SK-N-SH (cell line): ENCODE data around the gene ARFIP1. TPM values are rescaled to one million over a fixed set of nuclear protein-coding genes. Genes with fewer than 3 reads are reported as not detected.

Source experiments
- CTCF ChIA-PET: fragments of 300-600, 350-600 bp; formaldehyde crosslinking; extraction: SDS; loops from one replicate; lab custom pipeline; 2021; lab: Yijun Ruan, JAX
- POLR2A ChIA-PET: fragments of 350-600 bp; sonication (Branson Sonifier 250); formaldehyde crosslinking; extraction: SDS; loops from one replicate; lab custom pipeline; 2020; ENCODE audit warnings: antibody characterized with exemption, inconsistent platforms; lab: Yijun Ruan, JAX
- DNase-seq: peaks from one replicate; pipeline ENCODE4 v3.0.0; 2012
- H2AFZ ChIP-seq: fragments of 200-600 bp; sonication (generic); 2 replicates; pipeline ENCODE4 v1.8.1; 2016; ENCODE audit warnings: antibody characterized with exemption, mild to moderate bottlenecking, low read depth
- H3F3A ChIP-seq: fragments of 200-600 bp; sonication (generic); replicated peaks from 2 replicates; pipeline ENCODE3; 2016; ENCODE audit warnings: antibody characterized with exemption, mild to moderate bottlenecking; ENCODE audit not compliant: insufficient read depth
- H3K27ac ChIP-seq, 2 experiments: fragments of 200-500 bp in 1 of 2; fragments of 200-600 bp in 1 of 2; sonication (Bioruptor generic) in 1 of 2; sonication (generic), shearing (Covaris generic) in 1 of 2; 2 replicates each; pipeline versions ENCODE4 v1.5.1 to v1.6.1; 2014 to 2016; ENCODE audit warnings: low read depth in 2 of 2, inconsistent platforms in 1 of 2, low read length in 1 of 2, mild to moderate bottlenecking in 1 of 2, mixed read lengths in 1 of 2
- H3K27me3 ChIP-seq: fragments of 200-600 bp; sonication (generic), shearing (Covaris generic); 2 replicates; pipeline ENCODE4 v1.6.1; 2016; ENCODE audit warnings: mixed run types; ENCODE audit not compliant: insufficient read depth
- H3K36me3 ChIP-seq, 2 experiments: fragments of 200-500 bp in 1 of 2; fragments of 200-600 bp in 1 of 2; sonication (Bioruptor generic) in 1 of 2; sonication (generic) in 1 of 2; replicated peaks in 1 of 2; 2 replicates each; pipeline versions ENCODE3 to v1.5.1; 2014 to 2016; ENCODE audit warnings: low read length in 1 of 2, mild to moderate bottlenecking in 1 of 2; ENCODE audit not compliant: insufficient read depth in 2 of 2, control insufficient read depth in 1 of 2
- H3K4me1 ChIP-seq, 2 experiments: fragments of 200-500 bp in 1 of 2; fragments of 200-600 bp in 1 of 2; sonication (Bioruptor generic) in 1 of 2; sonication (generic), shearing (Covaris generic) in 1 of 2; 2 replicates each; pipeline versions ENCODE4 v1.5.1 to v1.6.1; 2014 to 2016; ENCODE audit warnings: low read depth in 1 of 2, low read length in 1 of 2, mixed run types in 1 of 2; ENCODE audit not compliant: insufficient read depth in 2 of 2, control insufficient read depth in 1 of 2
- H3K4me2 ChIP-seq: fragments of 200-600 bp; sonication (generic), shearing (Covaris generic); 2 replicates; pipeline ENCODE4 v1.6.1; 2017; ENCODE audit warnings: mixed run types
- H3K4me3 ChIP-seq, 2 experiments: fragments of 200-500 bp in 1 of 2; fragments of 200-600 bp in 1 of 2; sonication (Bioruptor generic) in 1 of 2; sonication (generic), shearing (Covaris generic) in 1 of 2; 2 replicates each; pipeline versions ENCODE4 v1.5.1 to v1.8.1; 2014 to 2016; ENCODE audit warnings: low read depth in 2 of 2, inconsistent platforms in 1 of 2, low read length in 1 of 2, mild to moderate bottlenecking in 1 of 2, mixed read lengths in 1 of 2, moderate library complexity in 1 of 2
- H3K79me2 ChIP-seq: fragments of 200-600 bp; sonication (generic); 2 replicates; pipeline ENCODE4 v1.8.1; 2017; ENCODE audit warnings: mild to moderate bottlenecking; ENCODE audit not compliant: insufficient read depth
- H3K9ac ChIP-seq: fragments of 200-600 bp; sonication (generic); 2 replicates; pipeline ENCODE4 v1.6.1; 2017; ENCODE audit warnings: mixed run types
- H3K9me2 ChIP-seq: fragments of 200-600 bp; sonication (generic); 2 replicates; pipeline ENCODE4 v1.6.1; 2017; ENCODE audit warnings: mixed run types
- H3K9me3 ChIP-seq: fragments of 200-600 bp; sonication (generic); 2 replicates; pipeline ENCODE4 v1.6.1; 2017; ENCODE audit warnings: mixed run types, mild to moderate bottlenecking, moderate library complexity
- H4K20me1 ChIP-seq: fragments of 200-600 bp; sonication (generic); 2 replicates; pipeline ENCODE4 v1.6.1; 2017; ENCODE audit warnings: mild to moderate bottlenecking, mixed run types; ENCODE audit not compliant: insufficient read depth
- CHD2 ChIP-seq: fragments of 150-350 bp; IDR thresholded peaks from 2 replicates; pipeline ENCODE4 v1.6.1; 2018; ENCODE audit warnings: low read length; ENCODE audit not compliant: partially characterized antibody
- EP300 ChIP-seq, 2 experiments: IDR thresholded peaks; 2 replicates each; pipeline versions ENCODE4 v1.4.0 to v1.6.1; 2012; ENCODE audit warnings: borderline replicate concordance in 1 of 2, low read depth in 1 of 2, low read length in 1 of 2
- EZH2phosphoT487 ChIP-seq: fragments of 200-600 bp; sonication (generic); IDR thresholded peaks from 2 replicates; pipeline ENCODE4 v1.6.1; 2017; ENCODE audit warnings: low read depth, mixed run types, mild to moderate bottlenecking, antibody characterized with exemption, moderate library complexity, borderline replicate concordance
- GATA2 ChIP-seq: sonication (generic); formaldehyde crosslinking; IDR thresholded peaks from 2 replicates; pipeline ENCODE4 v1.5.0; 2020; ENCODE audit warnings: mild to moderate bottlenecking, missing genetic modification reagents
- JUND ChIP-seq: IDR thresholded peaks from 2 replicates; pipeline ENCODE4 v1.4.0; 2012
- NFIC ChIP-seq: IDR thresholded peaks from 2 replicates; pipeline ENCODE4 v1.4.0; 2012; ENCODE audit warnings: borderline replicate concordance
- RCOR1 ChIP-seq: fragments of 150-350 bp; IDR thresholded peaks from 2 replicates; pipeline ENCODE4 v1.6.1; 2017; ENCODE audit warnings: antibody characterized with exemption, low read length
- RFX5 ChIP-seq: IDR thresholded peaks from 2 replicates; pipeline ENCODE4 v1.6.1; 2012; ENCODE audit warnings: mild to moderate bottlenecking, improper control_type of control experiment, low read length
- RXRA ChIP-seq: IDR thresholded peaks from 2 replicates; pipeline ENCODE4 v1.4.0; 2012; ENCODE audit warnings: low read depth, mild to moderate bottlenecking, borderline replicate concordance
- SIN3A ChIP-seq: IDR thresholded peaks from 2 replicates; pipeline ENCODE4 v1.6.1; 2012; ENCODE audit warnings: low read depth, mild to moderate bottlenecking, low read length, moderate library complexity, borderline replicate concordance
- TCF12 ChIP-seq: IDR thresholded peaks from 2 replicates; pipeline ENCODE4 v1.4.0; 2012
- TEAD4 ChIP-seq: IDR thresholded peaks from 2 replicates; pipeline ENCODE4 v1.4.0; 2012; ENCODE audit warnings: mild to moderate bottlenecking, borderline replicate concordance; ENCODE audit not compliant: insufficient read depth
- YY1 ChIP-seq: IDR thresholded peaks from 2 replicates; pipeline ENCODE4 v1.4.0; 2012; ENCODE audit warnings: low read depth, mild to moderate bottlenecking
- WGBS: methylation state at CpG from one replicate; pipeline ENCODE4 v1.1.6; 2017; ENCODE audit warnings: low lambda C conversion rate; 5-methylcytosine and 5-hydroxymethylcytosine counted together
- polyA plus RNA-seq, 3 experiments: library from polyadenylated mRNA; depleted of rRNA; stranded (reverse); fragments of >200 nt; gene quantifications; 2 replicates each; pipeline ENCODE4 v1.2.3, GENCODE V29; 2012
- TF ChIP-seq, protein P1 (sequence below): IDR thresholded peaks from 2 replicates; pipeline ENCODE4 v1.4.0; 2012; ENCODE audit warnings: low read depth
- TF ChIP-seq, protein P2 (sequence below): IDR thresholded peaks from 2 replicates; pipeline ENCODE4 v1.4.0; 2012; ENCODE audit warnings: low read depth, borderline replicate concordance
- TF ChIP-seq, protein P3 (sequence below): fragments of 200-600 bp; sonication (generic); IDR thresholded peaks from 2 replicates; pipeline ENCODE4 v1.6.1; 2017; ENCODE audit warnings: antibody characterized with exemption, mild to moderate bottlenecking, moderate library complexity

Gene ARFIP1
- polyA plus RNA-seq, 1 of the 3 experiments (the other 2 are of a cell fraction): 15.7 TPM

DNA sequence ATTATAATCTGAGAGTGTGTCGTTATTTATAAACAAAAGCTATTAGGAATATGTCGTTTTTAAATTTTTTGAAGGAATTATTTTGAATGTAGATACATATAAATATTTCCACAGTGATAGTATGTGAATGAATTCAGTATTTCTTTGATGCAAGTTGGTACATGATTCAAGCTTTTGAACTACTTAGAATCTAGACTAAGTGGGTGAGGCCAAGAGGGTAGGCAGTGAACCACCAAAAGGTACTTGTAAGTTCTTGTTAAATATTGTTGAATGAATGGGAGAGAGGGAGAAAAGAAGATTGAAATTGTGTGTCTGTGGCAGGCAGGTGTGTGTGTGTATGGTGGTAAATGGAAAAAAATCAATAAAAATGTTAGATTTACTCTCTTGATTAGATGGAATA is 69.6 kb downstream of the ARFIP1 start:
- no peaks in the 10 kb centered on the region for H3K4me1 ChIP-seq
- CTCF ChIA-PET: interaction anchor here (3.6 to 4.0 kb wide), 3 partner anchors 234 to 277 kb away, joined by 17 to 45 read pairs (median 31); no protein-coding TSS in a partner anchor
- H4K20me1 ChIP-seq: no peaks in the 10 kb centered on the region
- POLR2A ChIA-PET: no interaction called here
- H3K27me3 ChIP-seq: no peaks in the 10 kb centered on the region
- no peaks in the 10 kb centered on the region for H3K9me2 ChIP-seq
- no peak overlapping the region for H3K4me3 ChIP-seq
- TF ChIP-seq, protein P1, sequence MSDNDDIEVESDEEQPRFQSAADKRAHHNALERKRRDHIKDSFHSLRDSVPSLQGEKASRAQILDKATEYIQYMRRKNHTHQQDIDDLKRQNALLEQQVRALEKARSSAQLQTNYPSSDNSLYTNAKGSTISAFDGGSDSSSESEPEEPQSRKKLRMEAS: no peak
- no peak for TF ChIP-seq CHD2
- no peak overlapping the region for H3K4me2 ChIP-seq
- H3K27ac ChIP-seq: no peak overlapping the region
- WGBS: 96% methylated on average over 2 of the region's 2 CpGs
- no peaks in the 10 kb centered on the region for H3F3A ChIP-seq
- H3K9ac ChIP-seq: no peak overlapping the region
- peaks cover 0 to 5% of the 10 kb centered on the region in 2 experiments for H3K36me3 ChIP-seq
- H2AFZ ChIP-seq: no peak overlapping the region
- H3K79me2 ChIP-seq: peaks cover 13% of the 10 kb centered on the region
- DNase-seq: no peak
- peaks cover 10% of the 10 kb centered on the region; the same call in 1 of the 2 replicates for H3K9me3 ChIP-seq

DNA sequence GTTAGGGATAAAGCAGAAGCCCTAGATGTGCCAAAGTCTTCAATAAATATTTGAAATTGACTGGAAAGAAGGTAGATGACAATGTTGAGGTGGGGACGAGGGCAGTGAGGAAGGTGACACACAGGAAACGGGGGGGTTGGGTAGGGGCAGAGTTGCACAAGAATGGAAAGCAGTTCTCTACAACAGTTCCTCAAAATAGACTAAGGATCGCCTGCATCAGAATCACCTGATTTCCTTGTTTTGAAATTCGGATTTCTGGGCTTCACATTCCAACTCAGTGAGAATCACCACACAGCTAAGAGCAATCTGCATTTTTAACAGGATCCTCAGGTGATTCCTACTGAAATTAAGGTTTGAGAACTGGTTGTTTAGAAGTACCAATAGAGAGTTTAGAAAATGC is 70.6 kb downstream of the ARFIP1 start:
- Histone ChIP-seq H3K36me3 (peaks cover 0 to 7% of the 10 kb centered on the region in 2 experiments), H3K4me1 (no peaks in the 10 kb centered on the region), H3K9me3 (peaks cover 10% of the 10 kb centered on the region; the same call in 1 of the 2 replicates), H4K20me1 (no peaks in the 10 kb centered on the region), H3K9ac (no peak overlapping the region), H3K9me2 (no peaks in the 10 kb centered on the region), H2AFZ (no peak overlapping the region), H3K4me3 (no peak overlapping the region), H3K27me3 (no peaks in the 10 kb centered on the region), H3K4me2 (no peak overlapping the region), H3K79me2 (peaks cover 21% of the 10 kb centered on the region), H3K27ac (no peak overlapping the region), H3F3A (no peaks in the 10 kb centered on the region)
- DNase-seq: no peak
- 81% methylated on average over 4 of the region's 4 CpGs for WGBS
- POLR2A ChIA-PET: no interaction called here
- CTCF ChIA-PET: interaction anchor here (1.2 to 6.0 kb wide), 2 partner anchors 233 to 235 kb away, joined by 4 to 19 read pairs; no protein-coding TSS in a partner anchor
- no peak for TF ChIP-seq NFIC
- no peak for TF ChIP-seq SIN3A
- TF ChIP-seq GATA2 (CRISPR knock-in tag): no peak
- no peak for TF ChIP-seq EP300 (IDR thresholded peaks at IDR 0.05; ENCODE audit: borderline replicate concordance in 1 of 2, low read depth in 1 of 2, low read length in 1 of 2)
- no peak for TF ChIP-seq JUND
- no peak for TF ChIP-seq EZH2phosphoT487
- TF ChIP-seq TCF12: no peak
- TF ChIP-seq RXRA: no peak
- no peak for TF ChIP-seq RFX5
- TF ChIP-seq TEAD4: no peak
- TF ChIP-seq RCOR1: no peak
- TF ChIP-seq, protein P2, sequence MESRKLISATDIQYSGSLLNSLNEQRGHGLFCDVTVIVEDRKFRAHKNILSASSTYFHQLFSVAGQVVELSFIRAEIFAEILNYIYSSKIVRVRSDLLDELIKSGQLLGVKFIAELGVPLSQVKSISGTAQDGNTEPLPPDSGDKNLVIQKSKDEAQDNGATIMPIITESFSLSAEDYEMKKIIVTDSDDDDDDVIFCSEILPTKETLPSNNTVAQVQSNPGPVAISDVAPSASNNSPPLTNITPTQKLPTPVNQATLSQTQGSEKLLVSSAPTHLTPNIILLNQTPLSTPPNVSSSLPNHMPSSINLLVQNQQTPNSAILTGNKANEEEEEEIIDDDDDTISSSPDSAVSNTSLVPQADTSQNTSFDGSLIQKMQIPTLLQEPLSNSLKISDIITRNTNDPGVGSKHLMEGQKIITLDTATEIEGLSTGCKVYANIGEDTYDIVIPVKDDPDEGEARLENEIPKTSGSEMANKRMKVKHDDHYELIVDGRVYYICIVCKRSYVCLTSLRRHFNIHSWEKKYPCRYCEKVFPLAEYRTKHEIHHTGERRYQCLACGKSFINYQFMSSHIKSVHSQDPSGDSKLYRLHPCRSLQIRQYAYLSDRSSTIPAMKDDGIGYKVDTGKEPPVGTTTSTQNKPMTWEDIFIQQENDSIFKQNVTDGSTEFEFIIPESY: no peak
- no peak for TF ChIP-seq YY1
- TF ChIP-seq, protein P1: no peak
- TF ChIP-seq, protein P3, sequence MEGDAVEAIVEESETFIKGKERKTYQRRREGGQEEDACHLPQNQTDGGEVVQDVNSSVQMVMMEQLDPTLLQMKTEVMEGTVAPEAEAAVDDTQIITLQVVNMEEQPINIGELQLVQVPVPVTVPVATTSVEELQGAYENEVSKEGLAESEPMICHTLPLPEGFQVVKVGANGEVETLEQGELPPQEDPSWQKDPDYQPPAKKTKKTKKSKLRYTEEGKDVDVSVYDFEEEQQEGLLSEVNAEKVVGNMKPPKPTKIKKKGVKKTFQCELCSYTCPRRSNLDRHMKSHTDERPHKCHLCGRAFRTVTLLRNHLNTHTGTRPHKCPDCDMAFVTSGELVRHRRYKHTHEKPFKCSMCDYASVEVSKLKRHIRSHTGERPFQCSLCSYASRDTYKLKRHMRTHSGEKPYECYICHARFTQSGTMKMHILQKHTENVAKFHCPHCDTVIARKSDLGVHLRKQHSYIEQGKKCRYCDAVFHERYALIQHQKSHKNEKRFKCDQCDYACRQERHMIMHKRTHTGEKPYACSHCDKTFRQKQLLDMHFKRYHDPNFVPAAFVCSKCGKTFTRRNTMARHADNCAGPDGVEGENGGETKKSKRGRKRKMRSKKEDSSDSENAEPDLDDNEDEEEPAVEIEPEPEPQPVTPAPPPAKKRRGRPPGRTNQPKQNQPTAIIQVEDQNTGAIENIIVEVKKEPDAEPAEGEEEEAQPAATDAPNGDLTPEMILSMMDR: no peak
